T47D (cell line): Measurements from ENCODE around the gene BHLHA9.

Source experiments
- DNase-seq, 2 experiments: peaks; one replicate each; pipeline versions ENCODE4 v3.0.0 to v3.0.0-alpha.2; 2011 to 2012; ENCODE audit warnings: low read depth in 1 of 2, low spot score in 1 of 2
- JUND ChIP-seq: IDR thresholded peaks from 2 replicates; pipeline ENCODE4 v1.6.1; 2012; ENCODE audit warnings: low read depth
- in situ Hi-C: cut with HindIII; loops from 2 replicates; pipeline ENCODE4 v1.10.0; 2016; ENCODE audit warnings: low sequenced_read_pairs, low pct_unique_long_range_greater_than_20kb

The BHLHA9 gene

GRCh38 chr17:1267471-1267943 lies 2.7 kb upstream of the BHLHA9 start:
- DNase-seq, result no peak
- in situ Hi-C loops, result no loop called here
- TF ChIP-seq JUND, result no peak

DNA sequence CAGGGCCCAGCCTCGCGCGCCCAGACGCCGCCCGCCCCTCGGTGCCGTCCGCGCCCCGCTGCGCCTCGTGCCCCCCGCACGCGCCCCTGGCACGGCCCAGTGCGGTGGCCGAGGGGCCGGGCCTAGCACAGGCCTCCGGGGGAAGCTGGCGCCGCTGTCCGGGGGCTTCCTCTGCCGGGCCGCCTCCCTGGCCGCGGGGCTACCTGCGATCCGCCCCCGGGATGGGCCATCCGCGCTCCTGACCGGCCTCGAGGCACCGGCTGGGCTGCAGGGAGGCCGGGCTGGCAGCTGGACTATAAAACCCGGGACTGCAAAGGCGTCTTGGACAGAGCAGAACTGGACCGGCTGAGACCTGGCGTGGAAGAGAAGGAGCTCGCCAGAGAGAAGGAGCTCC lies 783 bp downstream of the BHLHA9 start:
- in situ Hi-C loops, result no loop called here
- no peak for DNase-seq
- no peak for TF ChIP-seq JUND

GRCh38 chr17:1271441-1271840 lies 1.2 kb downstream of the BHLHA9 start:
- in situ Hi-C loops, result no loop called here
- TF ChIP-seq JUND, result no peak
- DNase-seq, result no peak

- DNase-seq, result no peak
- no peak for TF ChIP-seq JUND
- in situ Hi-C loops, result no loop called here
These were observed 2.5 kb downstream of the BHLHA9 start for GRCh38 chr17:1272701-1273100.

- no peak for TF ChIP-seq JUND
- in situ Hi-C loops, result no loop called here
- no peak for DNase-seq
These were observed 3.4 kb downstream of the BHLHA9 start for GRCh38 chr17:1273492-1274244.

DNA sequence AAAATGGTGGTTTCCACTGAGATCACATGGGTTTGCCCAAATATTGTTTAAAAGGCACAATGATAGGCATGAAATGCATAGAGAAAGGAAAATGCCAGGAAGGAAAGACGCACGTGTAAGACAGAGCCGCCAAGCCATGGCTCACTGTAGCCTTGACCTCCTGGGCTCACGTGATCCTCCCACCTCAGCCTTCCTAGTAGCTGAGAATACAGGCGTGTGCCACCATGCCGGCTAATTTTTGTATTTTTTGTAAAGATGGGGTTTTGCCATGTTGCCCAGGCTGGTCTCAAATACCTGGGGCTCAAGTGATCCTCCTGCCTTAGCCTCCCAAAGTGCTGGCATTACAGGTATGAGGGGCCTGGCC lies 4.0 kb downstream of the BHLHA9 start:
- TF ChIP-seq JUND, result no peak
- DNase-seq, result no peak
- in situ Hi-C loops, result no loop called here

GRCh38 chr17:1275205-1275961 lies 5.1 kb downstream of the BHLHA9 start:
- no peak for DNase-seq
- in situ Hi-C loops, result no loop called here
- TF ChIP-seq JUND, result no peak

DNA sequence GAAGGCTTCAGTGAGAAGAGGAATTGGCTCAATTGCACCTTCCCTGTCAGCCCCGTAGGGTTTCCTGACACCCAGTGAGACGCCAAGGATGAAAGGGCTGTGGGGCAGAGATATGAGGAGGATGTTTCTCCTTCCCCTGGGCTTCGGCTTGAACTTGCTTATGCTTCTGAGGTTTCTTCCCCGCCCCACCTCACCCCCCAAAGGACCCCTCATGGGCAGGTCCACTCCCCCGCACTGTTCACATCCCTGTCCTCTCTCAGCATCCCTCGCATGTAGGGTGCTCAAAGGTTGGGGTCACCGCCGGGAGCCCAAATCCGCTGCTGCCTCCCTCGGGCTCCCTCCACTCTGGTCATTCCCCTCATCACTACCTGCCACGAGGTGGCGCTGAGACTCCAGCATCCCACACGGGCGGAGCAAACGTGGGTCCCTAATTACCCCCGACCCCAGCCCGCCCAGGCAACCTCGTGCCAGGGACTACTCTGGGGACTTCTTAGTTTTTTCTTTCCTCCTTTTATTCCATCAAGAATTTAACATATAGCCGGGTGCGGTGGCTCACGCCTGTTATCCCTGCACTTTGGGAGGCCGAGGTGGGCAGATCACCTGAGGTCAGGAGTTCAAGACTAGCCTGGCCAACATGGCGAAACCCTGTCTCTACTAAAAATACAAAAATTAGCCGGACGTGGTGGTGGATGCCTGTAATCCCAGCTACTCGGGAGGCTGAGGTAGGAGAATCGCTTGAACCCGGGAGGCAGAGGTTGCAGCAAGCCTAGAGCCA lies 5.9 kb downstream of the BHLHA9 start:
- peak; percentile 42 to 54 for DNase-seq
- in situ Hi-C loops, result no loop called here
- no peak for TF ChIP-seq JUND

DNA sequence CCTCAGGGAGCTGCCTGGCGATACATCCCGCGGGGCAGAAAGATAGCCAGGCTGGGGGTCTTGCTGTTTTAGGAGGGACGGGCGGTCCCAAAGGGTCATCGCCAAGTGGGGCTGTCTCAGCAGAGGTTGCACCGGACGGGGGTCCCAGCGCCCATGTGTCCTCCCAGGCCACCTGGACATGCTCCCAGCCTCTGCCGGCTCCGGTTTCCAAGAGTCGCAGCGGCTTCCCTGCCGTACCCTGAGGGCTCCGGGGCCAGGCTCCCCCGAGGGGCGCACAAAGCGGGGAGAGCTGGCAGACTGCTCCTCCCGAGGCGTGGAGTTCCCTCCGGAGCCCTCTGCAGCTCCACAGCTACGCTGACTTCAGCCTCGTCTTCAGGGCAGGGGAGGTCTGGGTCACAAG lies 10.4 kb downstream of the BHLHA9 start:
- TF ChIP-seq JUND, result no peak
- in situ Hi-C loops, result no loop called here
- no peak for DNase-seq

DNA sequence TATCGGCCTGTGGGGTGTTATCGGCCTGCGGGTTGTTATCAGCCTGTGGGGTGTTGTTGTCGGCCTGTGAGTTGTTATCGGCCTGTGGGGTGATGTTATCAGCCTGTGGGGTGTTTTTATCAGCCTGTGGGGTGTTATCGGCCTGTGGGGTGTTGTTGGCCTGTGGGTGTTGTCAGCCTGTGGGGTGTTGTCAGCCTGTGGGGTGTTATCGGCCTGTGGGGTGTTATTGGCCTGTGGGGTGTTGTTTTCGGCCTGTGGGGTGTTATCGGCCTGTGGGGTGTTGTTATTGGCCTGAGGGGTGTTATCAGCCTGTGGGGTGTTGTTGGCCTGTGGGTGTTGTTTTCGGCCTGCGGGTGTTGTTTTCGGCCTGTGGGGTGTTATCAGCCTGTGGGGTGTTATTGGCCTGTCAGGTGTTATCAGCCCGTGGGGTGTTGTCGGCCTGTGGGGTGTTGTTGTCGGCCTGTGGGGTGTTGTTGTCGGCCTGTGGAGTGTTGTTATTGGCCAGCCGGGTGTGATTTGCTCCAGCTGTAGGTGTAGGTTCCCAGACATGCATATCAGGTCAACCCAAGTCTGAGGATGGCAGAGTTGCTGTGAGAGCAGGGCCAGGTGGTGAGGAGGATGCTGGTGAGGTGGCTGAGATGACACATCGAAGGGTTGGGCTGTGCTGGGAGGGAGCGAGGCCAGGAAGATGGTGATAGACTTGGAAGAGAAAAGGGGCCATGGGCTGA lies 16.3 kb downstream of the BHLHA9 start:
- no peak for DNase-seq
- TF ChIP-seq JUND, result no peak
- in situ Hi-C loops, result no loop called here

DNA sequence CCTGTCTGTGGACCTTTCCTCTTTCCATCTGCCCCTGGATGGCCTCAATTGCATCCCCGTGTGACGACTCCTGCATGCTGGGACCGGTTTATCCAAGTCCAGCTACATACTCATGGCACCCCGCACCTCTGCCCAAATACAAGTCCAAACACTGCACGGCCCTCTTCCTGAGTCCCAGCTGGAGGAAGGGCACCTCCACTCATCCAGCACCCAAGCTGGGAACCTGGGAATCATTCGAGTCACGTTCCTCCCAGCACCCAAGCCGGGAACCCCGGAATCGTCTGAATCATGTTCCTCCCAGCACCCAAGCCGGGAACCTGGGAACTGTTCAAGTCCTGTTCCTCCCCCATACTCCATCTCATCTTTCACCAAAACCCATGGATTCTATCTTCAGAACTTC lies 19.5 kb downstream of the BHLHA9 start:
- no peak for DNase-seq
- in situ Hi-C loops, result no loop called here
- no peak for TF ChIP-seq JUND

GRCh38 chr17:1290676-1291075 lies 20.4 kb downstream of the BHLHA9 start:
- no peak for DNase-seq
- TF ChIP-seq JUND, result no peak
- in situ Hi-C loops, result no loop called here
